Measurements from ENCODE around the gene CHIC2.

Gene CHIC2

DNA sequence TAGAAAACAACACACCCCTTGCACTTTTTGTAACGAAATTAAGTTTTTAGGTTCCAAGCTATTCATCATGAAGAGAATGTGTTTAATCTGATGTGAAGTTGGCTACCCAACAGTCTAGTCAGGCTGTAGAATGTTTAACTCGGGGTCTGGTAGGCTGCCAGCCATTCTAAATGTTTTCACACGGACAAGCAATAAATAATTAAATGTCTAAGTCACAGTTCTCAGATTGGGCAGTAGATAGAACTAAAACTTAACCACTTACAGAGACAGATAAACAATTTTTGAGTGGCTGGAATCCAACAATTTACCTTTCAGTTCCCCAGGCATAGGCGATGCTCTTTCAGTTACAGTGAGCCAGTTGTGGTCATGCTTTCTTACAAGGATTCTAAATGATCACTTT, 66.5 kb downstream of the CHIC2 start:
- no peak for DNase-seq

DNA sequence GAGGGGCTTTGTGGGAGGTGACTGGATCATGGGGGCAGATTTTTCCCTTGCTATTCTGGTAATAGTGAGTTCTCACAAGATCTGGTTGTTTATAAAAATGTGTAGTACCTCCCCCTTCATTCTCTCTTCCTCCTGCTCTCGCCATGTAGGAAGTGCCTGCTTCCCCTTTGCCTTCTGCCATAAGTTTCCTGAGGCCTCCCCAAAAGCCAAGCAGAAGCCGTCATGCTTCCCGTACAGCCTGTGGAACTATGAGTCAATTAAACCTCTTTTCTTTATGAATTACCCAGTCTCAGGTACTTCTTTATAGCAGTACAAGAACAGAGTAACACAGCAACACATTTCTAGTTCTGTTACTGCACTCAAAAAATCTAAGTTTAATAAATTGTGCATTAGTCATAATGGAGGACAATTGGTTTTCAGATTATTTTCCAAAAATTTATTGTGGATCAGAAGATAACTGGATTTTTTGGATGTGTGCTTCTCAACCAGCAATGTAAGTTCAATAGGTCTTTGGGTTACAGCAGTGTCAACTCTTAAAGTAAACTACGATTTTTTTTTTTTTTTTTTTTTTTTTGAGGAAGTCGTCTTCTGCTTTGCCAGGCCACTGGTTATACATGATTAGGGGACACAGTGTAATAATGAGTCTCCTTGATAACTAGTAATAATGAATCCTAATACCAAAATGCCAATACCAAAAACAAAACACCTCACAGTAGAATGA, 69.9 kb downstream of the CHIC2 start:
- no peak for DNase-seq

- DNase-seq: no peak
These were observed 71.6 kb downstream of the CHIC2 start for GRCh38 chr4:53992785-53993184.

DNA sequence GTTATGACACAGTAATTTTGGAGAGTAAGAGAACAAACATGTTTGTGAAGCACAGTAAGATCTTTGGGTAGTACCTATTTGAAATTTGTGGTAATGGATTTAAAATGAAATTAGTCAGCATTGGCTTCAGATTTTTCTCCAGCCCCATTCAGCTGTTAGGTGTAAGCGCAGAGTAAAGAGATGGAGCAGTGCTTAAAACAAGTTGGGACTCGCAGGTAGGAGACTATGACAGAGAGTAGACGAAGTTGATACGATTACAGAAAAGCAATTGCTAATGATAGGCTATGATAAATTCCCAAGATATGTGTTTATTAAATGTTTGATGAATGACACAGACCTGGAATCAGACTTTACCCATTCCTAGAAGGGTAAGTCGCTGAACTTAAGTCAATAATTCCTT, 72.6 kb downstream of the CHIC2 start:
- no peak for DNase-seq

- DNase-seq: no peak
These were observed 73.8 kb downstream of the CHIC2 start for GRCh38 chr4:53990641-53991040.

DNA sequence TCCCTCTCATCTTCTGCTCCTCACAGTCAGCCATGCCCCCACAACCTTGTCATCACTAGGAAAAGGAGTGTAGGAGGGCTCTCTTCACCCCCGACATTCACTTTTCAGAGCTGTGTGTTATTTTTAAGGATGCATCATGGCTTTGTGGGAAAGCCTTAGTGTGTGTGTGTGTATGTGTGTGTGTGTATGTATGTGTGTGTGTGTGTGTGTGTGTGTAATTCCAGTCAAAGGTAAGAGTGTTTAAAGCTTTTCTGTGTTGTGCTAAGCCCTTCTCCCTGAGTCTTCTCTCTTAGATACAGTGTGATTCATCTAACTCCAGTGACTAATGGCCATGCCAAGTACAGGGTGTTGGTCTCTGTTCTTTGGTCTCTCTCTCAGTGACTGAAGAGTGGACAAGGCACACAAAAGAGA, 76.6 kb downstream of the CHIC2 start:
- no peak for DNase-seq

DNA sequence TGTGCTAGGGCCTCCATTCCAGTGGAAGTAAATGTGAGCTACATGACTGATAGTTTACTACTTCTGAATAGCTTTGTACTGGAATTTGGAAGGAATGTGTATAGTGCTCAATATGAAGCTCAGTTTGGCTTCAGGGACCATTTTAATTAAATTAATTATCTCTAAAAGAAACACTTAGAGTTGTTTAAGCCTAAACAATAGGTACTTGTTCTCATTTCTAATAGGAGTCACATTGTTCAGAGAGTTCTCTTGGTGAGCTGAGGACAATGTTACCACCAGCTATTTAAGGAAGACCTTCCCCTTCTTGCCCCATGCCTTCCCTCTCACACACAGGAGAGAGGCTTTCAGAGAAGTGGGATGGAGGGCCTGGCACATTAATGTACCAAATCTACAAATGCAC, 78.3 kb downstream of the CHIC2 start:
- DNase-seq: no peak

DNA sequence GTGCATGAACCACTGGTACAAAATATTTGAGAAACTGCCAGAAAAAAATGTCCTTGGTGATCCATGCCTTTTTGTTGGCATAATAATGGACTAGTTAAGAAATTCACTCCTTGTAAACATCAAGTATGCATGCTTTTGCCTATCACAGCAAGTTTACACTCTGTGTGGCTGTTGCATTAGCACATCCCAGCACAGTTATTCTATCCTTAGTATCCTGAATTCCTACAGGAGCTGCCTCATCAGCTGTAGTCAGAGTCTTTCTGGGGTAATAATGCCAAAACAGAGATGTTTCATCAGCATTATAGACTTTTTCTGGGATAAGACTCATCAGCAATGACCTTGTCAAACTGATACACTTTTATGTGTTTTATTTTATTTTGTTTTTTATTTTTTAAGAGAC, 82.8 kb downstream of the CHIC2 start:
- no peak for DNase-seq

GRCh38 chr4:53981066-53981465, 83.3 kb downstream of the CHIC2 start:
- DNase-seq: no peak

DNA sequence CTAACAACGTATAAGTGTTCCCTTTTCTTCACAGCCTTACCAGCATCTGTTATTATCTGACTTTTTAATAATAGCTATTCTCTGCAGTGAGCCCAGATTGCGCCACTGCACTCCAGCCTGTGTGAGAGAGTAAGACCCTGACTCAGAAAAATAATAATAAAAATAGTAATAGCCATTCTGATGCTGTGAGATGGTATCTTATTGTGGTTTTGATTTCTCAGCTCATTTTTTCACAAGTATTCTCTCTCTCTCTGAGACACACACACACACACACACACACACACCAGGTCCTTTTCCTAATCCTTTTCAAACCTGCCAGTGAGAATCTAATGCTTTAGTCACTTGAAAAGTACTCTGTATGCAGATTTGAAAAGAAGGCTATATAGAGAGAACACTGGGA, 89.8 kb downstream of the CHIC2 start:
- DNase-seq: no peak

GRCh38 chr4:53967986-53968385, 96.4 kb downstream of the CHIC2 start:
- no peak for DNase-seq

DNA sequence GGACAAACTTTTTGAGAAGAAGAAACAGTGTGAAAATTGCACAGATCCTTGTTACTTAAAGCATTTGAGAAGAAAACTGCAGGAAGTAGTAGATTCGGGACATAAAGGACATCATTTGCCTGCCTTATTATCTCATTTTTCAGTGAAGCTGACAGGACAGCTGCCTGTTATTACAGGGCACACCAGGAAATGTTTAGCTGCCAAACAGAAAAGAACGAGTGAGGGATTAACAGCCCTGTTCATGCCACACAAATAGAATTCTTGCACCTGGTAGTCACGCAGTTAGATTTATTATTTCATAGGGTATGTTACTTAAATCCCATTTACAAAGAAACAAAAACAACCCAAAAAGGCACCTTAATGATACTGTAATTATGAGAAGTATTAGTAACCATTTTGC, 100.6 kb downstream of the CHIC2 start:
- no peak for DNase-seq

GRCh38 chr4:53963336-53963735, 101.1 kb downstream of the CHIC2 start:
- no peak for DNase-seq

GRCh38 chr4:53962516-53963225, 101.7 kb downstream of the CHIC2 start:
- no peak for DNase-seq

GRCh38 chr4:53961351-53961750, 103.1 kb downstream of the CHIC2 start:
- DNase-seq: no peak

DNA sequence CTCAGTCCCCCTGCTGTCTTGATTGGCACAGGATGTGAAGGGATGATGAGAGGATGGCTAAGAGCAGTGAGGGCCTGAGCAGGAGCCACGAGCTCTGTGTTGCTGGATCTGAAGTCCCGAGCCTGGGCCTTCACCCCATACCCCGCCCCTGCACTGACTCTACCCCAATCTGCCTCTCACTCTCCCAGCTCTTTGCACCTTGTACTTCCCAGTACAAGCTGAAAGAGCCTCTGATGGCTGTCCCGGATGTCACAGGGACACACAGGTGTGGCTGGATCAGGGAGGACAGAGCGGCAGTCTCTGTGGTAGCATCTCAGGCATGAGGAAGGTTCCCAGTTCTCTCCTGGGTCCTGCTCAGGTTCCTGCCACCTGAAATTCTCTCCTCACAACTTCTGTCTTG, 103.6 kb downstream of the CHIC2 start:
- no peak for DNase-seq
